Astrocyte (in vitro differentiated cells and primary cell): ENCODE results near the gene PIGW. TPM values are rescaled to one million over a fixed set of nuclear protein-coding genes. Genes with fewer than 3 reads are reported as not detected.

Source experiments
- DNase-seq: peaks from one replicate; pipeline ENCODE4 v3.0.0-alpha.2; 2010; ENCODE audit warnings: low read depth
- FAIRE-seq: peaks from 2 replicates; lab custom pipeline; 2011; peaks lifted over from hg19 to GRCh38; lab: Jason Lieb, UNC
- H2AFZ ChIP-seq: 2 replicates; pipeline ENCODE4 v1.6.0; 2012; ENCODE audit warnings: low read depth, low read length, inconsistent platforms
- H3K27ac ChIP-seq: 2 replicates; pipeline ENCODE4 v1.5.1; 2011; ENCODE audit warnings: low read depth, low read length, inconsistent platforms
- H3K27me3 ChIP-seq: 2 replicates; pipeline ENCODE4 v1.6.0; 2011; ENCODE audit warnings: low read length, inconsistent platforms; ENCODE audit not compliant: insufficient read depth
- H3K36me3 ChIP-seq: 2 replicates; pipeline ENCODE4 v1.5.1; 2011; ENCODE audit warnings: low read length, inconsistent platforms; ENCODE audit not compliant: insufficient read depth
- H3K4me1 ChIP-seq: 2 replicates; pipeline ENCODE4 v1.5.1; 2011; ENCODE audit warnings: low read length, inconsistent platforms; ENCODE audit not compliant: insufficient read depth
- H3K4me2 ChIP-seq: 2 replicates; pipeline ENCODE4 v1.6.0; 2012; ENCODE audit warnings: low read length, inconsistent platforms
- H3K4me3 ChIP-seq: 2 replicates; pipeline ENCODE4 v1.5.1; 2011; ENCODE audit warnings: low read depth, mild to moderate bottlenecking, low read length, inconsistent platforms; ENCODE audit not compliant: insufficient read depth
- H3K79me2 ChIP-seq: 2 replicates; pipeline ENCODE4 v1.6.0; 2012; ENCODE audit warnings: mild to moderate bottlenecking, low read length, inconsistent platforms; ENCODE audit not compliant: insufficient read depth
- H3K9ac ChIP-seq: 2 replicates; pipeline ENCODE4 v1.6.0; 2012; ENCODE audit warnings: mild to moderate bottlenecking, low read length, inconsistent platforms
- H3K9me3 ChIP-seq: 2 replicates; pipeline ENCODE4 v1.5.1; 2012; ENCODE audit warnings: low read depth, mild to moderate bottlenecking, low read length, inconsistent platforms; ENCODE audit not compliant: insufficient read depth
- H4K20me1 ChIP-seq: 2 replicates; pipeline ENCODE4 v1.6.0; 2012; ENCODE audit warnings: low read length, inconsistent platforms; ENCODE audit not compliant: insufficient read depth
- H3K27ac Mint-ChIP-seq: one replicate; pipeline ENCODE4 v1.8.0; 2021; ENCODE audit warnings: mild to moderate bottlenecking, mixed read lengths; ENCODE audit not compliant: unreplicated experiment
- H3K27me3 Mint-ChIP-seq: one replicate; pipeline ENCODE4 v1.8.0; 2021; ENCODE audit warnings: low read depth, mixed read lengths; ENCODE audit not compliant: unreplicated experiment
- H3K36me3 Mint-ChIP-seq: one replicate; pipeline ENCODE4 v1.8.0; 2021; ENCODE audit warnings: low read depth, mixed read lengths; ENCODE audit not compliant: unreplicated experiment
- H3K4me1 Mint-ChIP-seq: one replicate; pipeline ENCODE4 v1.8.0; 2021; ENCODE audit warnings: low read depth, mixed read lengths; ENCODE audit not compliant: unreplicated experiment
- H3K4me3 Mint-ChIP-seq: one replicate; pipeline ENCODE4 v1.8.0; 2021; ENCODE audit warnings: mild to moderate bottlenecking, moderate library complexity, mixed read lengths; ENCODE audit not compliant: unreplicated experiment
- H3K9me3 Mint-ChIP-seq: one replicate; pipeline ENCODE4 v1.8.0; 2021; ENCODE audit warnings: mild to moderate bottlenecking, mixed read lengths; ENCODE audit not compliant: unreplicated experiment
- EZH2 ChIP-seq: IDR thresholded peaks from 2 replicates; pipeline ENCODE4 v1.6.1; 2012; ENCODE audit warnings: mild to moderate bottlenecking, low read length, inconsistent platforms; ENCODE audit not compliant: insufficient read depth
- total RNA-seq: library from RNA; stranded (reverse); gene quantifications from 2 replicates; pipeline ENCODE4 v1.2.1, GENCODE V29; 2021
- TF ChIP-seq, protein P1 (sequence below): IDR thresholded peaks from 2 replicates; pipeline ENCODE4 v1.5.1; 2011; ENCODE audit warnings: low read depth, mild to moderate bottlenecking, inconsistent platforms, low read length, moderate library complexity; ENCODE audit not compliant: insufficient read depth

PIGW gene
- total RNA-seq, 1 donor from 2014 or later = 8.4 TPM

DNA sequence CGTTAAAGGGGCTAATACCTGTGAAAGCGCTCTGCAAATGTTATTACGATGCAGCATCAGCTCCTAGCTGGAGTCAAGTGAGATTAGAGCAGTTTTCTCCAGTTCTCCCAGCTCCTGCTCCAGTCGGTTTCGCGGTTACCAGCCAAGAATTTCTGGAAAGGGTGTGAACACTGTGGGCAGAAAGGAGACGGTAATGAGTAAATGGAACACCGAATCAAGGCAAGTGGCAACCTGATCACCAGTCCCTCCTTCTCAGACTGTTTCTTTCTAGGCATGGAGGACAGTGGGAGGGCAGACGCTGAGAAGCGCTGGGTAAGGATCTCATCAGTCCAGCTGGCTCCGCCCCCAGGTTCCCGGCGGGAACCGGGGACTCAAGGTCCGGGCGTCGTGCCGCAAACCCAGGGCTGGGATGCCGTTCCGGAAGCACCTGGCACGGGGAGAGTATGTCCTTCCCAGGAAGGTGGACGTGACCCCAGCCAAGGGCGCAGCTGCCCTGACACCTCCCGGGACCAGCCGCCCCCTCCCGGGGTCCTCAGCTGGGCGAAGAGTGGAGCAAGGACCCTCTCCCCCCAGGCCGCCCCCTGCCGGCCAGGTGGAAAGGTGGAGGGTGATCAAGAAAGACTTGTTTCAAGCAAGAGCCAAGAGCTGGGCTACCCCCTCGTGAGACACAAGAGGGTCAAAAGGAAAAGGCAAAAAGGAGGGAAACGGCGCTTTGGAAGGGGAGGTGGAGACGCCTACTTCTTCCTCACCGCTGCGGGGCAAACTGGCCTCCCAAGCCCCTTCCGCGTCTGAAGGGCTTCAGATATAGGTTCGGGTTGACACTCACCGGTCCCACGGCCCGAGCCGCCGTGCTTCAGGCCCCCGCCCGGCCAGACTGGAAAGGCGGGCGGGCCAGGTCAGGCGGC, 600 bp upstream of the PIGW start:
- no peaks in the 10 kb centered on the region for H3K9me3 ChIP-seq
- H3K27ac ChIP-seq = peak overlapping the region; percentile 93
- Mint-ChIP-seq H3K36me3 (peaks cover 13% of the 10 kb centered on the region), H3K27ac (peak overlapping the region; percentile 97), H3K4me1 (peaks cover 6% of the 10 kb centered on the region), H3K4me3 (peak overlapping the region; percentile 96), H3K27me3 (no peaks in the 10 kb centered on the region), H3K9me3 (no peaks in the 10 kb centered on the region)
- peak overlapping the region; percentile 93 for H3K9ac ChIP-seq
- peaks cover 45% of the 10 kb centered on the region for H3K79me2 ChIP-seq
- H4K20me1 ChIP-seq = peaks cover 4% of the 10 kb centered on the region
- H3K4me1 ChIP-seq = peaks cover 16% of the 10 kb centered on the region
- no peak for TF ChIP-seq EZH2
- TF ChIP-seq, protein P1, sequence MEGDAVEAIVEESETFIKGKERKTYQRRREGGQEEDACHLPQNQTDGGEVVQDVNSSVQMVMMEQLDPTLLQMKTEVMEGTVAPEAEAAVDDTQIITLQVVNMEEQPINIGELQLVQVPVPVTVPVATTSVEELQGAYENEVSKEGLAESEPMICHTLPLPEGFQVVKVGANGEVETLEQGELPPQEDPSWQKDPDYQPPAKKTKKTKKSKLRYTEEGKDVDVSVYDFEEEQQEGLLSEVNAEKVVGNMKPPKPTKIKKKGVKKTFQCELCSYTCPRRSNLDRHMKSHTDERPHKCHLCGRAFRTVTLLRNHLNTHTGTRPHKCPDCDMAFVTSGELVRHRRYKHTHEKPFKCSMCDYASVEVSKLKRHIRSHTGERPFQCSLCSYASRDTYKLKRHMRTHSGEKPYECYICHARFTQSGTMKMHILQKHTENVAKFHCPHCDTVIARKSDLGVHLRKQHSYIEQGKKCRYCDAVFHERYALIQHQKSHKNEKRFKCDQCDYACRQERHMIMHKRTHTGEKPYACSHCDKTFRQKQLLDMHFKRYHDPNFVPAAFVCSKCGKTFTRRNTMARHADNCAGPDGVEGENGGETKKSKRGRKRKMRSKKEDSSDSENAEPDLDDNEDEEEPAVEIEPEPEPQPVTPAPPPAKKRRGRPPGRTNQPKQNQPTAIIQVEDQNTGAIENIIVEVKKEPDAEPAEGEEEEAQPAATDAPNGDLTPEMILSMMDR = peak; percentile 23
- peak overlapping the region; percentile 75 for H3K4me3 ChIP-seq
- no peaks in the 10 kb centered on the region for H3K27me3 ChIP-seq
- peak; percentile 43 for DNase-seq
- peak overlapping the region; percentile 97 for H3K4me2 ChIP-seq
- H3K36me3 ChIP-seq = peaks cover 17% of the 10 kb centered on the region
- H2AFZ ChIP-seq = peak overlapping the region; percentile 81
- FAIRE-seq = no peak

DNA sequence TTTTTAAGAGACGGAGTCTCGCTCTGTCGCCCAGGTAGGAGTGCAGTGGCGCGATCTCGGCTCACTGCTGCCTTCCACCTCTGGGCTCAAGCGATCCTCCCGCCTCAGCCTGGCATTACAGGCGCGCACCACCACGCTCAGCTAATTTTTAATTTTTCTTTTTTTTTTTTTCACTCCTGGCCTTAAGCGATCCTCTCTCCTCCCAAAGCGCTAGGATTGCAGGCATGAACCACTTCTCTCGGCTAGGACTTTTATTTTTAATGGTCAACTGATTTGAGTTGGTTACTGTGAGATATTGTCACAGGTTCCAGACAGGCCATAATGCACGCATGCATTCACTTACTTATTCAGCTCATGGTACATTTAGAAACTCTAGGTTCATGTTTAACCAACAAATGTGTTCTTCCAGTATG, 888 bp downstream of the PIGW start:
- H3K4me3 Mint-ChIP-seq = peak overlapping the region; percentile 96
- DNase-seq (no peak), FAIRE-seq (no peak)
- Histone ChIP-seq H3K9me3 (no peaks in the 10 kb centered on the region), H4K20me1 (no peaks in the 10 kb centered on the region), H3K9ac (peak overlapping the region; percentile 93), H3K36me3 (peaks cover 17% of the 10 kb centered on the region), H3K4me1 (peaks cover 11% of the 10 kb centered on the region), H3K4me3 (peak overlapping the region; percentile 75), H3K27me3 (no peaks in the 10 kb centered on the region), H3K4me2 (peak overlapping the region; percentile 97), H2AFZ (peak overlapping the region; percentile 81), H3K27ac (peak overlapping the region; percentile 93), H3K79me2 (peaks cover 45% of the 10 kb centered on the region)
- peaks cover 4% of the 10 kb centered on the region for H3K4me1 Mint-ChIP-seq
- no peaks in the 10 kb centered on the region for H3K9me3 Mint-ChIP-seq
- TF ChIP-seq, protein P1 = no peak
- no peak for TF ChIP-seq EZH2
- peaks cover 11% of the 10 kb centered on the region for H3K36me3 Mint-ChIP-seq
- H3K27ac Mint-ChIP-seq = peak overlapping the region; percentile 97
- no peaks in the 10 kb centered on the region for H3K27me3 Mint-ChIP-seq

DNA sequence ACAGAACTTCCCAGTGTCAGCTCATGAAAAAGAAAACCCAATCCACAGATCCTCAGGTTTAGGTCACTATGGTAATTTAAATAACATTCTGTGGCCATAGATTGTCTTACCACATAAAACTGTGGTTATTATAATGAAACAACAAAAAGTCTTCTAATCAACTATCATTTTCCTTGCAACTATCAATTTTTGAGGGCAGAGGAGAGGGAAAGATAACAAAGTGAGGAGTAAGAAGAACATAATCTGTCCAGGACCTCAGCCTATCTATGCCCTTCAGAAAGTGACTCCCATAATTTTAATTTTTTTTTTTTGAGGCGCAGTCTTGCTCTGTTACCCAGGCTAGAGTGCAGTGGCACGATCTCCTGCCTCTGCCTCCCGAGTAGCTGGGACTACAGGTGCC, 5.9 kb downstream of the PIGW start:
- no peak overlapping the region for H3K9ac ChIP-seq
- H3K27me3 ChIP-seq = no peaks in the 10 kb centered on the region
- Mint-ChIP-seq H3K4me1 (no peaks in the 10 kb centered on the region), H3K9me3 (no peaks in the 10 kb centered on the region), H3K36me3 (peaks cover 5% of the 10 kb centered on the region), H3K27me3 (no peaks in the 10 kb centered on the region), H3K4me3 (no peak overlapping the region), H3K27ac (no peak overlapping the region)
- no peak overlapping the region for H3K4me2 ChIP-seq
- H3K36me3 ChIP-seq = peaks cover 13% of the 10 kb centered on the region
- no peak overlapping the region for H2AFZ ChIP-seq
- no peak for DNase-seq
- H3K4me3 ChIP-seq = no peak overlapping the region
- no peaks in the 10 kb centered on the region for H3K4me1 ChIP-seq
- peaks cover 53% of the 10 kb centered on the region for H3K79me2 ChIP-seq
- no peak for FAIRE-seq
- no peaks in the 10 kb centered on the region for H3K9me3 ChIP-seq
- no peak for TF ChIP-seq EZH2
- TF ChIP-seq, protein P1 = no peak
- peaks cover 1% of the 10 kb centered on the region for H4K20me1 ChIP-seq
- no peak overlapping the region for H3K27ac ChIP-seq
